Keratinocyte (primary cell): Measurements from ENCODE around the gene TACR3. TPM values are rescaled to one million over a fixed set of nuclear protein-coding genes. Genes with fewer than 3 reads are reported as not detected.
"Not testable (repeated sequence)": the region's sequence is repeated elsewhere in the genome, so short reads cannot be mapped to it uniquely, and the experiment has no call there.

Experiments used
- DNase-seq: peaks from one replicate; pipeline ENCODE4 v3.0.0-alpha.2; 2011; ENCODE audit warnings: low read depth, missing footprints, low spot score
- FAIRE-seq: peaks from 2 replicates; lab custom pipeline; 2011; peaks lifted over from hg19 to GRCh38; lab: Jason Lieb, UNC
- H2AFZ ChIP-seq: 2 replicates; pipeline ENCODE4 v1.6.0; 2012; ENCODE audit warnings: low read length, control low read depth, inconsistent platforms; ENCODE audit not compliant: control insufficient read depth
- H3K27ac ChIP-seq: 2 replicates; pipeline ENCODE4 v1.5.1; 2011; ENCODE audit warnings: low read length; ENCODE audit not compliant: control insufficient read depth, insufficient read depth
- H3K27me3 ChIP-seq: 3 replicates; pipeline ENCODE4 v1.6.0; 2011; ENCODE audit warnings: low read length; ENCODE audit not compliant: control insufficient read depth, insufficient read depth; ENCODE audit errors: extremely low read depth
- H3K36me3 ChIP-seq, 2 experiments: 2 replicates in 1 of 2; 3 replicates in 1 of 2; pipeline ENCODE4 v1.5.1; 2011; ENCODE audit warnings: low read length in 2 of 2, mild to moderate bottlenecking in 1 of 2; ENCODE audit not compliant: control insufficient read depth in 2 of 2, insufficient read depth in 2 of 2; ENCODE audit errors: extremely low read depth in 1 of 2
- H3K4me1 ChIP-seq: 3 replicates; pipeline ENCODE4 v1.5.1; 2011; ENCODE audit warnings: low read length; ENCODE audit not compliant: control insufficient read depth, insufficient read depth; ENCODE audit errors: extremely low read depth
- H3K4me2 ChIP-seq: 3 replicates; pipeline ENCODE4 v1.6.0; 2011; ENCODE audit warnings: low read depth, low read length; ENCODE audit not compliant: control insufficient read depth, insufficient read depth; ENCODE audit errors: extremely low read depth
- H3K4me3 ChIP-seq, 3 experiments: fragments of 200-600 bp in 1 of 3; sonication (generic) in 1 of 3; 2 replicates in 2 of 3; 3 replicates in 1 of 3; pipeline ENCODE4 v1.5.1; 2011 to 2016; ENCODE audit warnings: low read length in 3 of 3, mild to moderate bottlenecking in 3 of 3, control low read depth in 2 of 3, inconsistent platforms in 1 of 3, low read depth in 1 of 3, mixed read lengths in 1 of 3, mixed run types in 1 of 3, moderate library complexity in 1 of 3; ENCODE audit not compliant: control insufficient read depth in 2 of 3, insufficient read depth in 2 of 3; ENCODE audit errors: extremely low read depth in 1 of 3
- H3K79me2 ChIP-seq: 2 replicates; pipeline ENCODE4 v1.6.0; 2012; ENCODE audit warnings: low read length; ENCODE audit not compliant: control insufficient read depth, insufficient read depth
- H3K9ac ChIP-seq: 3 replicates; pipeline ENCODE4 v1.6.0; 2011; ENCODE audit warnings: low read length; ENCODE audit not compliant: control insufficient read depth, insufficient read depth; ENCODE audit errors: extremely low read depth
- H3K9me1 ChIP-seq: 3 replicates; pipeline ENCODE4 v1.6.0; 2011; ENCODE audit warnings: low read length; ENCODE audit not compliant: control insufficient read depth, insufficient read depth; ENCODE audit errors: extremely low read depth
- H3K9me3 ChIP-seq: 2 replicates; pipeline ENCODE4 v1.5.1; 2012; ENCODE audit warnings: low read depth, low read length; ENCODE audit not compliant: control insufficient read depth
- H4K20me1 ChIP-seq: 3 replicates; pipeline ENCODE4 v1.6.0; 2011; ENCODE audit warnings: low read length; ENCODE audit not compliant: control insufficient read depth, insufficient read depth; ENCODE audit errors: extremely low read depth
- CTCF ChIP-seq, 3 experiments: IDR thresholded peaks in 1 of 3; conservative IDR thresholded peaks in 1 of 3; optimal IDR thresholded peaks in 1 of 3; 2 replicates in 2 of 3; 3 replicates in 1 of 3; pipeline versions ENCODE3 to v1.5.1; 2011; ENCODE audit warnings: low read length in 3 of 3, mild to moderate bottlenecking in 3 of 3, moderate library complexity in 2 of 3, control low read depth in 1 of 3, inconsistent platforms in 1 of 3; ENCODE audit not compliant: insufficient read depth in 2 of 3; ENCODE audit errors: extremely low read depth in 1 of 3
- EZH2 ChIP-seq: IDR thresholded peaks from one replicate; pipeline ENCODE4 v1.6.1; 2012; ENCODE audit warnings: inconsistent platforms, mild to moderate bottlenecking, low read length, moderate library complexity
- dilution Hi-C: fragments of 300-500 bp; cut with MboI; formaldehyde crosslinking; loops from one replicate; pipeline ENCODE4 v1.7.0; 2020; ENCODE audit warnings: low sequenced_read_pairs; ENCODE audit not compliant: extremely low pct_ligation_motif_present
- polyA plus RNA-seq, 5 experiments: library from polyadenylated mRNA; depleted of rRNA in 3 of 5; stranded (reverse) in 3 of 5; stranded (forward) in 1 of 5; unstranded in 1 of 5; fragments of >200 nt; gene quantifications; 1 replicate in 1 of 5; 2 replicates in 3 of 5; 3 replicates in 1 of 5; pipeline versions ENCODE4 v1.2.1 to v1.2.3, GENCODE V29; 2011 to 2012; ENCODE audit warnings: missing spikeins in 2 of 5, low read depth in 1 of 5, low replicate concordance in 1 of 5

The TACR3 gene
- polyA plus RNA-seq, 1 donor (not counting 4 experiments of a cell fraction or from before 2014, with no cell fraction given), result not detected

GRCh38 chr4:103753868-103754653, 34.3 kb upstream of the TACR3 start:
- dilution Hi-C loops, result no loop called here
- Histone ChIP-seq H3K9ac (no peak overlapping the region), H3K4me3 (no peak overlapping the region), H3K27ac (no peak overlapping the region), H3K9me3 (no peaks in the 10 kb centered on the region), H2AFZ (no peak overlapping the region), H4K20me1 (no peaks in the 10 kb centered on the region), H3K36me3 (no peaks in the 10 kb centered on the region), H3K9me1 (no peaks in the 10 kb centered on the region), H3K79me2 (no peaks in the 10 kb centered on the region), H3K27me3 (no peaks in the 10 kb centered on the region), H3K4me1 (no peaks in the 10 kb centered on the region), H3K4me2 (no peak overlapping the region)
- no peak for TF ChIP-seq CTCF (optimal IDR thresholded peaks at IDR 0.05 in 1 of 3, IDR thresholded peaks at IDR 0.05 in 1 of 3, conservative IDR thresholded peaks at IDR 0.05 in 1 of 3; ENCODE audit: extremely low read depth in 1 of 3, insufficient read depth in 2 of 3, low read length in 3 of 3)
- no peak for TF ChIP-seq EZH2
- no peak for DNase-seq
- no peak for FAIRE-seq

GRCh38 chr4:103723150-103723549, 3.4 kb upstream of the TACR3 start:
- H3K36me3 ChIP-seq, H3K9me1 ChIP-seq, H4K20me1 ChIP-seq, DNase-seq, dilution Hi-C loops, H3K79me2 ChIP-seq, H3K4me3 ChIP-seq, H2AFZ ChIP-seq, H3K9me3 ChIP-seq, FAIRE-seq, H3K9ac ChIP-seq, H3K4me2 ChIP-seq, H3K4me1 ChIP-seq, H3K27ac ChIP-seq: not testable (repeated sequence)
- peaks cover 16% of the 10 kb centered on the region for H3K27me3 ChIP-seq
